ENCODE results near the gene SLC49A4. TPM values are rescaled to one million over a fixed set of nuclear protein-coding genes. Genes with fewer than 3 reads are reported as not detected.

SLC49A4 gene
- total and polyA plus RNA-seq, 2 of the 8 experiments (the other 6 are each of a cell fraction or from before 2014, with no cell fraction given), result 9.5 to 10.2 TPM

DNA sequence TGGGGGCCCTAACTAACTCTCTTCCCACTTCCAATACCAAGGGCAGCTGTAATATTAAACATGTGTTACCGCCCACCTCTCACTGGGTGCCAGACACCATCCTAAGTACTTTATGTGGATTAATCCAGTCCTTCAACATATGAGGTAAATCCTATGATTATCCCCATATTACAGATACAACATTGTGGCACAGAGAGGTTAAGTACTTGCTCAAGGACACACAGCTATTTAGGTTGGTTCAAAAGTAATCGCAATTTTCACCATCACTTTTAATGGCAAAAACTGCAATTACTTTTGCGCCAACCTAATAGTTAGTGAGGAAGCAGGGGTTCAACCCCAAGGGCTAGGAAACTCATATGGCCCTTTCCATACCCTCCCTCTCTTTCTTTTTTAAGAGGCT lies 131.9 kb downstream of the SLC49A4 start:
- peaks cover 0 to 15% (median 12%) of the 10 kb centered on the region in 4 experiments; a peak in 4 of 7 replicates for H3K27me3 ChIP-seq (replicated peaks in 1 of 4; ENCODE audit: control insufficient read depth in 3 of 4, extremely low read depth in 1 of 4, insufficient read depth in 3 of 4, low read length in 3 of 4)
- CTCF ChIA-PET (ENCODE audit: partially characterized antibody), result interaction anchor here (6.4 kb wide), 1 partner anchor 15 kb away, joined by 57 read pairs; no protein-coding TSS in a partner anchor

More for the DNA sequence above, 131.9 kb downstream of the SLC49A4 start:
- TF ChIP-seq, protein P1, sequence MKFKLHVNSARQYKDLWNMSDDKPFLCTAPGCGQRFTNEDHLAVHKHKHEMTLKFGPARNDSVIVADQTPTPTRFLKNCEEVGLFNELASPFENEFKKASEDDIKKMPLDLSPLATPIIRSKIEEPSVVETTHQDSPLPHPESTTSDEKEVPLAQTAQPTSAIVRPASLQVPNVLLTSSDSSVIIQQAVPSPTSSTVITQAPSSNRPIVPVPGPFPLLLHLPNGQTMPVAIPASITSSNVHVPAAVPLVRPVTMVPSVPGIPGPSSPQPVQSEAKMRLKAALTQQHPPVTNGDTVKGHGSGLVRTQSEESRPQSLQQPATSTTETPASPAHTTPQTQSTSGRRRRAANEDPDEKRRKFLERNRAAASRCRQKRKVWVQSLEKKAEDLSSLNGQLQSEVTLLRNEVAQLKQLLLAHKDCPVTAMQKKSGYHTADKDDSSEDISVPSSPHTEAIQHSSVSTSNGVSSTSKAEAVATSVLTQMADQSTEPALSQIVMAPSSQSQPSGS (IDR thresholded peaks at IDR 0.05; ENCODE audit: low read length), result no peak
- TF ChIP-seq, protein P2, sequence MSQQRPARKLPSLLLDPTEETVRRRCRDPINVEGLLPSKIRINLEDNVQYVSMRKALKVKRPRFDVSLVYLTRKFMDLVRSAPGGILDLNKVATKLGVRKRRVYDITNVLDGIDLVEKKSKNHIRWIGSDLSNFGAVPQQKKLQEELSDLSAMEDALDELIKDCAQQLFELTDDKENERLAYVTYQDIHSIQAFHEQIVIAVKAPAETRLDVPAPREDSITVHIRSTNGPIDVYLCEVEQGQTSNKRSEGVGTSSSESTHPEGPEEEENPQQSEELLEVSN (IDR thresholded peaks at IDR 0.05), result no peak
- TF ChIP-seq NRF1 (IDR thresholded peaks at IDR 0.05; ENCODE audit: low read depth, low read length) (no peak), KDM1A (IDR thresholded peaks at IDR 0.05; ENCODE audit: borderline replicate concordance, low read length) (0 out of 2 replicates have a peak, but pooled peaks have one; percentile 24), TAF1 (IDR thresholded peaks at IDR 0.05; ENCODE audit: low read depth, low read length) (no peak)
- no peak overlapping the region for H2AK5ac ChIP-seq (ENCODE audit: low read depth, low read length)
- no peak overlapping the region for H3K4ac ChIP-seq (replicated peaks; ENCODE audit: insufficient read length, low read depth, low read length)
- no peak overlapping the region for H3K18ac ChIP-seq (ENCODE audit: extremely low read depth, low read length)
- H2BK5ac ChIP-seq (ENCODE audit: low read depth, low read length), result no peak overlapping the region
- FAIRE-seq (no peak), DNase-seq (ENCODE audit: low read depth in 1 of 2, low spot score in 2 of 2) (no peak)
- no peak overlapping the region for H2BK12ac ChIP-seq (ENCODE audit: low read depth, low read length)
- H2BK20ac ChIP-seq (ENCODE audit: low read length), result no peak overlapping the region
- no peak overlapping the region for H3K56ac ChIP-seq (replicated peaks; ENCODE audit: insufficient read length, low read depth, low read length)
- H3K79me1 ChIP-seq (ENCODE audit: low read depth, low read length), result no peaks in the 10 kb centered on the region; the same call in 1 of the 2 replicates
- no peak overlapping the region for H2BK120ac ChIP-seq (replicated peaks; ENCODE audit: low read depth, low read length)
- no peak overlapping the region for H3K27ac ChIP-seq (ENCODE audit: low read depth, low read length)
- H3K4me3 ChIP-seq (ENCODE audit: extremely low read depth in 1 of 4, insufficient read depth in 2 of 4, low read depth in 3 of 4, low read length in 4 of 4), result no peak overlapping the region
- no peak overlapping the region for H3K23ac ChIP-seq (ENCODE audit: insufficient read length)
- no peaks in the 10 kb centered on the region for H3K9me3 ChIP-seq (ENCODE audit: insufficient read depth in 2 of 2, low read depth in 1 of 2, low read length in 1 of 2)
- H4K91ac ChIP-seq (replicated peaks; ENCODE audit: insufficient read length, low read length), result no peak overlapping the region
- no peaks in the 10 kb centered on the region for H3K36me3 ChIP-seq (ENCODE audit: control insufficient read depth in 2 of 4, insufficient read depth in 4 of 4, low read length in 3 of 4)
- peaks cover 0 to 3% (median 2%) of the 10 kb centered on the region in 4 experiments; a peak in 4 of 7 replicates for H3K4me1 ChIP-seq (replicated peaks in 1 of 4; ENCODE audit: control insufficient read depth in 3 of 4, insufficient read depth in 4 of 4, low read length in 3 of 4)
- no peak overlapping the region for H3K9ac ChIP-seq (replicated peaks in 1 of 4; ENCODE audit: extremely low read depth in 1 of 4, low read depth in 3 of 4, low read length in 3 of 4)
- 92% methylated on average over 3 of the region's 3 CpGs; no CpG with 5 or more reads in 1 of the 2 experiments for WGBS, 2 experiments (ENCODE audit: extremely low coverage in 1 of 2, insufficient coverage in 1 of 2, insufficient read length in 1 of 2, insufficient replicate concordance in 2 of 2, low coverage in 1 of 2, low lambda C conversion rate in 2 of 2, missing lambda C conversion rate in 1 of 2)
- no peak overlapping the region for H3K4me2 ChIP-seq (ENCODE audit: insufficient read depth in 1 of 2, low read depth in 2 of 2, low read length in 2 of 2)
- POLR2A ChIA-PET (ENCODE audit: partially characterized antibody), result no interaction called here
- no peaks in the 10 kb centered on the region for H3K79me2 ChIP-seq (ENCODE audit: control insufficient read depth in 1 of 2, insufficient read depth in 2 of 2, low read length in 2 of 2)
- H2BK15ac ChIP-seq (ENCODE audit: low read length), result no peak overlapping the region
- H2AFZ ChIP-seq (ENCODE audit: low read length), result no peak overlapping the region
- no peak overlapping the region for H3K14ac ChIP-seq (ENCODE audit: insufficient read length)
- no peak overlapping the region for H4K5ac ChIP-seq (ENCODE audit: insufficient read length, low read depth, low read length)
- no peaks in the 10 kb centered on the region for H4K20me1 ChIP-seq (replicated peaks in 1 of 2; ENCODE audit: control insufficient read depth in 1 of 2, insufficient read depth in 2 of 2, low read length in 2 of 2)
- no peak overlapping the region for H4K8ac ChIP-seq (ENCODE audit: extremely low read depth, insufficient read depth, low read length)
- peaks cover 6% of the 10 kb centered on the region; the same call in 1 of the 2 replicates for H3K23me2 ChIP-seq (ENCODE audit: low read depth, low read length)

Data from H1 (cell line).